IMR-90 (cell line): Measurements from ENCODE around the gene MICAL3.

ENCODE experiments used
- BHLHE40 ChIP-seq: fragments of 150-350 bp; IDR thresholded peaks from 2 replicates; pipeline ENCODE4 v1.6.1; 2016; ENCODE audit warnings: mild to moderate bottlenecking, low read depth, low read length
- MAFK ChIP-seq: IDR thresholded peaks from 2 replicates; pipeline ENCODE4 v1.6.1; 2012; ENCODE audit warnings: low read depth, low read length, improper control_type of control experiment
- POLR2A ChIP-seq: IDR thresholded peaks from 2 replicates; pipeline ENCODE4 v1.6.1; 2012; ENCODE audit warnings: mild to moderate bottlenecking, low read depth, low read length
- TF ChIP-seq, protein P1 (sequence below): conservative IDR thresholded peaks from 2 replicates; pipeline ENCODE4 v1.5.1; 2012; ENCODE audit warnings: mild to moderate bottlenecking, low read depth, low read length, improper control_type of control experiment

- TF ChIP-seq MAFK, result no peak
- TF ChIP-seq BHLHE40, result no peak
- TF ChIP-seq, protein P1, sequence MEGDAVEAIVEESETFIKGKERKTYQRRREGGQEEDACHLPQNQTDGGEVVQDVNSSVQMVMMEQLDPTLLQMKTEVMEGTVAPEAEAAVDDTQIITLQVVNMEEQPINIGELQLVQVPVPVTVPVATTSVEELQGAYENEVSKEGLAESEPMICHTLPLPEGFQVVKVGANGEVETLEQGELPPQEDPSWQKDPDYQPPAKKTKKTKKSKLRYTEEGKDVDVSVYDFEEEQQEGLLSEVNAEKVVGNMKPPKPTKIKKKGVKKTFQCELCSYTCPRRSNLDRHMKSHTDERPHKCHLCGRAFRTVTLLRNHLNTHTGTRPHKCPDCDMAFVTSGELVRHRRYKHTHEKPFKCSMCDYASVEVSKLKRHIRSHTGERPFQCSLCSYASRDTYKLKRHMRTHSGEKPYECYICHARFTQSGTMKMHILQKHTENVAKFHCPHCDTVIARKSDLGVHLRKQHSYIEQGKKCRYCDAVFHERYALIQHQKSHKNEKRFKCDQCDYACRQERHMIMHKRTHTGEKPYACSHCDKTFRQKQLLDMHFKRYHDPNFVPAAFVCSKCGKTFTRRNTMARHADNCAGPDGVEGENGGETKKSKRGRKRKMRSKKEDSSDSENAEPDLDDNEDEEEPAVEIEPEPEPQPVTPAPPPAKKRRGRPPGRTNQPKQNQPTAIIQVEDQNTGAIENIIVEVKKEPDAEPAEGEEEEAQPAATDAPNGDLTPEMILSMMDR, result no peak
- TF ChIP-seq POLR2A, result no peak
These were observed 47.0 kb downstream of the MICAL3 start for GRCh38 chr22:17977371-17977770.
